HG02885 (cell line): ENCODE results near the gene TMEM82.
"Not testable (repeated sequence)": the region's sequence is repeated elsewhere in the genome, so short reads cannot be mapped to it uniquely, and the experiment has no call there.

Experiments used
- ATAC-seq: cut with Tn5 transposase; IDR thresholded peaks from one replicate; pipeline ENCODE4 v1.9.1; 2021; ENCODE audit warnings: mild to moderate bottlenecking; ENCODE audit not compliant: unreplicated experiment, poor library complexity

The TMEM82 gene

DNA sequence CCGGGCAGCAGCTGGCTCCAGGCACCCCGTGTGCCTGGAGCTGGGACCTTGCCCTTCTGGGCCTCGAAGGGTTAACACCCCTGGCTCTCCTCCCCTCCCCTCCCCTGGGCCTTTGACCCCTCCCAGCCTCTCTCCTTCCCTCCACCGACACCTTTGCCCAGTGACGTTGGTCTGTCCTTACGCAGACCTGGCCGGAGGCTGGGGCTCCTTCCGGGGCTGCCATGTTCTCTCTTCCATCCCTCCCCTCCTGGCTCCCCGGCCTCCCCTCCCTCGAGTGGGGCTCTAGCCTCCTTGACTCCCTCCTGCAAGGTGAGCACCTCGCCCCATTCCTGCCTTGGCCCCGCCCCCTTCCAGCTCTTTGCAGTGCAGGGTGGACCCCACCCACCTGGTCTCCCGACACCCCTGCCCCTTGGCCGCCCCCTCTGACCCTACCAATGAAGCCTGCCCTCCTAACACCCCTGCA is at the start of gene TMEM82:
TSS of gene TMEM82 (plus strand) at position 161 of the 463 bp plus-strand sequence. CDS start at position 222, 61 bp downstream.
- no peak for ATAC-seq

DNA sequence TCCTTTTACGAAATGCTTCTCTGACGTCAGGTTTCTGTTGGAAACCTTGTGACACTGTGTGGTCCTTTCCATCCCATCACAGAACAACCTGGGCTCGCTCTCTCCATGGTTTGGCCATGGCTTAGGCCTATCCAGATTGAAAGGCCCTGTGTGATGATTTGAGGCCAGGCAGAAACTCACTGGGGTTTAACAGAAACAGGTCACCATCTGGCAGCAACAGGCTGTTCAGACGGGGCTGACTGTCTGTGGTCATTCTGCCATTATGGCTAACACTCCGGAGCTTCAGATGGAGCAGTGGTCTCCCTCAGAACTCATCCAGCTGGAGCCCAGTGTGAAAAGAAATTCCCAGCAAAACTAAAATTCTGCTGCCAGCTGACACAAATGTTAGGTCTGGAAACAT is 48.9 kb upstream of the TMEM82 start:
- no peak for ATAC-seq

DNA sequence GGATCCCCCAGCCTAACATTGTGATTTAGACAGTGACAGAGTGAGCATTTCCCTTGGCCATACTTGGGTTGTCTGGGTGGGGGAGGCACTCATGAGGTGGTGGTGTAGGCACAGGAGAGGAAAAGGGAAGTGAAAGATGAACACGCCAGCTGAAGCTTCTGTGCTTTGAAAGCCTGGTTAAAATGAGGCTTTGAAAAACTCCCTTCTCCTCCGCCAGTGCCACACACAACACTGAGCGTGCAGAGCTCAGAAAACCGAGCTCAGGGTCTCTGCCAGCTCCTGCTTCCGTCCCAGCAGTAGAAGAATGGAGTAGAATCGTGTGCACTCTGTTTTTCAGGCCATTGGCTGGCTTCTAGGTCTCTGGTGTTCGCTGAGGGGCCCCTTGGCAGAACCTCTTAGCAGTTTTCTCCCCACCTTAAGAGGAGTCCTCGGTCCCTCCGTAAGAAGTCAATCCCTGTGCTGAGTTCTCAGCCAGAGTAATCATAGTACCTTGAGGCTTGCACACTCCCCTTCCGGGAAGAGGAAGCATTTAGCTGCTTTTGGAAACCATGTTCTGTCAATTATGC is 45.3 kb upstream of the TMEM82 start:
- peak; percentile 92 for ATAC-seq

DNA sequence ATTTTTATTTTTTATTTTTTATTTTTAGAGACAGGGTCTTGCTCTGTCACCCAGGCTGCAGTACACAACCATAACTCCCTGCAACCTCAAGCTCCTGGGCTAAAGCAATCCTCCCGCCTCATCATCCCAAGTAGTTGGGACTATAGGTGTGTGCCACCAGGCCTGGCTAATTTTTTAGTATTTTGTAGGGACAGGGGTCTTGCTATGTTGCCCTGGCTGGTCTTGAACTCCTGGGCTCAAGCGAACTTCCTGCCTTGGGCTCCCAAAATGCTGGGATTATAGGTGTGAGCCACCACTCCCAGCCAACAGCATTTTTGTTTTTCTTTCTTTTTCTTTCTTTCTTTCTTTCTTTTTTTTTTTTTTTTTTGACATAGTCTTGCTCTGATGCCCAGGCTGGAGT is 44.1 kb upstream of the TMEM82 start:
- no peak for ATAC-seq

DNA sequence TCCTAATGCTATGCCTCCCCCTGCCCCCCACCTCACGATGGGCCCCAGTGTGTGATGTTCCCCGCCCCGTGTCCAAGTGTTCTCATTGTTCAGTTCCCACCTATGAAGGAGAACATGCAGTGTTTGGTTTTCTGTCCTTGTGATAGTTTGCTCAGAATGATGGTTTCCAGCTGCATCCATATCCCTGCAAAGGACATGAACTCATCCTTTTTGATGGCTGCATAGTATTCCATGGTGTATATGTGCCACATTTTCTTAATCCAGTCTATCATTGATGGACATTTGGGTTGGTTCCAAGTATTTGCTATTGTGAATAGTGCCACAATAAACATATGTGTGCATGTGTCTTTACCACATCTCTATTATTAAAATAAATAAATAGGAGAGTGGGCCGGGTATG is 43.0 kb upstream of the TMEM82 start:
- ATAC-seq: not testable (repeated sequence)

DNA sequence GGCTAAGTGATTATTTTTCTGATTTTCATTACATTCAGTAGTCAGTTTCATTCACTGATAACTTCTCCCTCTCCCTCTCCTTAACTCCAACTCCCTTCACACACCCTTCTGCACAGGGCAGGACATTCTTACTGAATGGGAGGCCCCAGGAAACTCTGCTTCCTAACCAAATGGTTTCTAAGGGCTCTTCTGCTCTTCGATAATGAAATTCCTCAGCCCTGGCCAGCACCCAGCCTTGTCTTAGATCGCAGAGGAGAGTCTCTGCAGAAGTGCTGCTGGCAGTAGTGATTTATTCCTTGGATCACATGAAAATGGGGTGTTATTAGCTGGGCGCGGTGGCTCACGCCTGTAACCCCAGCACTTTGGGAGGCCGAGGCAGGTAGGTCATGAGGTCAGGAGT is 41.8 kb upstream of the TMEM82 start:
- ATAC-seq: no peak

DNA sequence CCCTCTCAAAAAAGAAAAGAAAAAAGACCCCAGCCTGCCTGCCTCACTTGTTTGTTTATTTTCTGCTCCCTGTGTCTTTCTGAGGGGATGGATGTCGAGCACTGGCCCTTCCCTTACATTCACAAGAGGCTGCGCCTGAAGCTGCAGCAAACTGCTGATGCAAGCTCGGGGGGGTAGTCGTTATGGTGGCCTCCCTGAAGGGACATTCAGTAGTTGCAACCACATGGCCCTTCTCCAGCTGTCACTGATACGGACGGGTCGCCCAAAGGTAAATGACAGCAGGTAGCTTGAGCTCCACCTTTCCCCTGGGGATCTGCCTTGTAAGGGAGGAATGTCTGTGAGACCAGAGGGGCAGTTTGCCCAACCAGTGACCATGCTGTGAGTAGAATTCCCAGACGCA is 40.5 kb upstream of the TMEM82 start:
- no peak for ATAC-seq

DNA sequence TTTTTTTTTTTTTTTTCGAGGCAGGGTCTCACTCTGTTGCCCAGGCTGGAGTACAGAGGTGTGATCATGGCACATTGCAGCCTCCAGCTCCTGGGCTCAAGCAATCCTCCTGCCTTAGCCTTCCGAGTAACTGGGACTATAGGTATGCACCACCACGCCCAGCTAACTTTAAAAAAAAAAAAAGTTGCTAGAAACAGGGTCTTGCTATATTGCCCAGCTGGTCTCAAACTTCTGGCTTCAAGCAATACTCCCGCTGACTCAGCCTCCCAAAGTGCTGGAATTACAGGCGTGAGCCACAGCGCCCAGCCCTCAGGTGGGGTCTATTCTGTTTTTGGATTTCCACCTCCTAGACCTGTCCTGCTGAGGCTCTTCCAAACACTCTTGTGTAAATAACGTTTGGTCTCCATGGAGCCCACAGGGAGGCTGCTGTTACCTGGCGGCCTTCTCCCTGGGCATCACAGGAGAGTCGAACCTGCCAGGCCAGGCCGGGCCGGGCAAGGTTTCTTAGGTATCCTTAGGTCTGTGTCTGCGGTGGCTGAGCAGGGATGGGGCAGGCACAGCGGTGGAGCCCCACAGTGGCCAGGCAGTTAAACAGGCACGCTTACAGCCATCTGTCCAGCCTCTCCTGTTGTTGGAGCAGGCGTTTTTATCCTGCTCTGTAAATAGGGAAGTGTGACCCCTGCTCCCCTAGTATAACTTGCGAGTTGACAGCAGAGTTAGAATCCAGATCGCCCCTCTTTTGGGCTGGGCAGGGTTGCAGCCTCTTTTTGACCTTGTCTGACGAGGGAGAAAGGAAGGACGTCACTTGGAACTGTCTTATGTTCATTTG is 39.4 kb upstream of the TMEM82 start:
- ATAC-seq: no peak

DNA sequence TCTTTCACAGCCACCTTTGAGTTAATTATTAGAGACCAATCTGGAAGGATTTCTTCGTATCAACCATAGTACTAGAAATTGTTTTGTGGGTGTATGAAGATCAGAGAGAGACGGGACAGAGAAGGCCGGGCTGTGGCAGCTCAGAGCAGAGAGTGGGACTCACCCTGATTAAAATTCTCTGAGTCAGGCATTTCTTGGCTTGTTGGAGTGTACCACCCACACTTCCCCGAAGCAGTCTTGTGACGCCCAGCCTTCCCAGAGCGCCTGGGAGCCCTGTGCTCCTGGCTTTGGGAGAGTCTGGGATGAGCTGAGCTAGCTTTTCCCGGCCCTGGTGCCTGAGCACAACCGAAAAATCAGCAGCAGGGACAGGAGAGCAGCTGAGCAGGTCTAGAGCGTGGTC is 38.7 kb upstream of the TMEM82 start:
- ATAC-seq: no peak

DNA sequence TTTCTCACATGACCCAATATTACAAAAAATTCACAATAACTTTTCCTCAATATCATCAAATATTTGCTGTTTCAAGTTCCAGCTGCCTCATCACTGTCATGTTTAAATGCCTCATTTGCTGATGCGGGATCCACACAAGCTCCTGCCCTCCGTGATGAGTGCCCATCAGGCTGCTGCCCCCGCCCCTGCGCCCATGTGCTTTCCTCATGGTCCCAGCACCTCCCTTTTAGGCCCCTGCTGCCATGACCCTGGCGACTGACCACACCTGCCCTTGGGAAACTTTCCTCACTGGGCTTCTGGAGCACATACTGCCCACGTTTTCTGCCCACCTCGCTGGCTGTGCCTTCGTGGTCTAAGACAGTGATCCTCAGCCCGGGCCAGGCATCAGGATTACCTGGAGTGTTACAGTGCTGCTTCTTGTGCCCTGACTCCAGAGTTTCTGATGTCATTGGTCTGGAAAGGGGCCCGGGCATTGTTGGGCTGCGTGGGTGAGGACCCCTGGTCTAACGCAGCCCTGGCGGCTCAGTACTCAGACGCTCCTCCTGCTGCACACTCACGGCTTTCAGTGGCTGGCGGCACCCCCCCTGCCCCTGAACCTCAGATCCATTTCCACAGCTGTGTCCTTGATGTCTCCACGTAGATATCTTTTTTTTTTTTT is 37.6 kb upstream of the TMEM82 start:
- no peak for ATAC-seq

DNA sequence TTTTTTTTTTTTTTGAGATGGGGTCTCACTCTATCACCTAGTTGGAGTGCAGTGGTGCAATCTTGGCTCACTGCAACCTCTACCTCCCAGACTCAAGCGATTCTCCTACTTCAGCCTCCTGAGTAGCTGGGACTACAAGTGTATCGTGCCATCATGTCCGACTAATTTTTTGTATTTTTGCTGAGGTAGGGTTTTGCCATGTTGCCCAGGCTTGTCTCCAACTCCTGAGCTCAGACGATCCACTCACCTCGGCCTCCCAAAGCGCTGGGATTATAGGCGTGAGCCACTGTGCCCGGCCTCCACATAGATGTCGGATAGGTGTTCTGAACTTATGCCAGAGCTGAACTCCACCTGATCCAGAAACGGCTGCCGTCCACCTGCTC is 37.1 kb upstream of the TMEM82 start:
- no peak for ATAC-seq

DNA sequence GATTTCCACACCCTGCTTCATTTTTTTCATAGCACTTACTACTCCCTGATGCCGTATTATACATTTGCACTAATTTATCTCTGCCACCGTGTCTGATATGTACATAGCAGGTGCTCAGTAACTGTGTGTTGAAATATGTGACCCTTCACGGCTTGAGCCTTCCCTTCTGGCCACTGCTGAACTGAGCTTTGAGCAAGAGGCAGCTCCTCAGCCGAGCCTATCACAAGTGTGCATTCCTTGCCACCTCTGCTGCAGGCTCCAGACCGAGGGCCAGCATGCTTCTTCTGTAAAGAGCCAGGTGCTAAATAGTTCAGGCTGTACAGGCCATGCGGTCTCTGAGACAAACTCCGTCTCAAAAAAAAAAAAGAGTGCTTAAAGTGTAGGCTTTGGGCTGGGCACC is 35.5 kb upstream of the TMEM82 start:
- ATAC-seq: no peak

DNA sequence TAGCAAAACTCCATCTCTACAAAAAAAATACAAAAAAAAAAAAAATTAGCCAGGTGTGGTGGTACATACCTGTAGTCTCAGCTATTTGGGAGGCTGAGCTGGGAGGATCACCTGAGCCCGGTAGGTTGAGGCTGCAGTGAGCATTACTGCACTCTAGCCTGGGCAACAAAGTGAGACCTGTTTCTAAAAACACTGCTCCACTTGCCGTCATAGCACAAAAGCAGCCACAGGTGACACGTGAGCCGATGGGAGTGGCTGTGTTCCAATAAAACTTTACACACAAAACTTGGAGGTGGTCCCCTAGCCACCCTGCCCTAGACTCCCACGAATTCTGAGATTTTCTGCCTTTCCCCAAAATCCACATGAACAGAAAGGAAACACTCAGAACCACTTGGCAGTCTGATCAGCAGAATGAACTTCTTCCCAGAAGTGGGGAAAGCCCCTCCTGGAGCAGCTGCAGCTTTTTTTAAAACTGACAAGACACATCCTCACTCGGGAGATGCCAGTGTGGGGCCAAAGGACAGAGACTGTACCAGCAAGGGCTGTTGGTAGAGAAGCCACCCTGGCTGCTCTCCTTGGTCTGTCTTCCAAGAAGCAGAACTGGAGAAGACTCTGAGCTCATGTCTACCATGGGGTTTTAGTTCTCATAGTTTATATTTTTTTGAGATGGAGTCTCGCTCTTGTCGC is 34.9 kb upstream of the TMEM82 start:
- ATAC-seq: no peak

DNA sequence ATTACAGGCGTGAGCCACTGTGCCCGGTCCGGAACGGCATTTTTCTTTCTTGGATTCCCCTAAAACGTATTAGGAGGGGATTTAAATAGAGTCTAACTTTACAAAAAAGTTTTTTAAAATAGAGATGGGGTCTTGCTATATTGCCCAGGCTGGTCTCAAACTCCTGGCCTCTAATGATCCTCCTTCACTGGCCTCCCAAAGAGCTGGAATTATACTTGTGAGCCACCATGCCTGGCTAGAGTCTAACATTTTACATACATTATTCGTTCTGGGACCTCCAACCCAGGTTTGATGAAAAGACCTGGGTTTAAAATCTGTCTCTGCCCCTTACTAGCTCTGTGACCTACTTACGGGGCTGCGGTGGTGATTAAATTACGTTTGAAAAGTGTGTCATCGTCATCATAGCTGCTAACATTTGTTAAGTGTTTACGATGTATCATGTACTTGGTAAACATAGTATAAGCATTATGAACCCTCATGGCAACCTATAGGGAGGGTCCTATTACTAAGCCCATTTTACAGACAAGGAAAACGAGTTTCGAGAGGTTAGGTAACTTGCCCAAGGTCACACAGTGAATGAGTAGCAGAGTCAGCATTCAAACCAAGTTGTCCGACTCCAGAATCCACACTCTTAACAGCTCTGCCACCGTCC is 33.7 kb upstream of the TMEM82 start:
- no peak for ATAC-seq

DNA sequence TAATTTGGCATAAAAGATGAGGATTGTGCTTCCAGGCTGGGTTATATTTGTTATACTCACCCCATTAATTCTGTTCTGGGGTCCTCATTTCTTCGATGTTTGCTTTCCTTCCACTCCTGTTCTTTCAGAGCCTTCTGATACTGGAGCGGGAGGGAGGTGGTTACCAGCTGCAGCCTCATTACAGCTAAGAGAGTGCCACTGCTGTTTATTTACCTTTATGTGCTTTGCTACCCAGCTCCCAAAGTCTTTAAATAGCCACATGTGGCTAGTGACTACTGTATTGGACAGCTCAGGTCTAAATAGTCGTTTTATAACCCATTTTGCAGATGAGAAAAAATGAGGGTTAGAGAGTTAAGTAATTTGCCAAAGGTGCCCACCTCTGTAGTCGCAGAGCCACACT is 33.1 kb upstream of the TMEM82 start:
- no peak for ATAC-seq

DNA sequence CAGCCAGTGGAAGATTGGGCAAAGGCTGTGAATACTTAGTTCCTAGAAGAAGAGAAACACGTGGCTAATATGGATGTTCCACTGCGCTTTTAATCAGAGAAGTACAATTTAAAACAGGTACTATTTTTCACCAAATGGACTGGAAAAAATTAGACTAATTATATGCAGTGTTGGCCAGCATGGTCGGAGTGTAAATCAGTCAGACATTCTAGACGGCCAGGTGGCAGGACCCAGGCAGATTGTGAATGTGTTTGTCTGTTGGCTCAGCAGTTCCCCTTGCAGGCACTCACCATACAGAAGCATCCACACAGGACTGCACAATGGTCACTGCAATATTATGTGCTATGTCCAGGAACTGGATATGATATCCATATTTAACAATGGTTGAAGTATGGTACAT is 30.1 kb upstream of the TMEM82 start:
- no peak for ATAC-seq

DNA sequence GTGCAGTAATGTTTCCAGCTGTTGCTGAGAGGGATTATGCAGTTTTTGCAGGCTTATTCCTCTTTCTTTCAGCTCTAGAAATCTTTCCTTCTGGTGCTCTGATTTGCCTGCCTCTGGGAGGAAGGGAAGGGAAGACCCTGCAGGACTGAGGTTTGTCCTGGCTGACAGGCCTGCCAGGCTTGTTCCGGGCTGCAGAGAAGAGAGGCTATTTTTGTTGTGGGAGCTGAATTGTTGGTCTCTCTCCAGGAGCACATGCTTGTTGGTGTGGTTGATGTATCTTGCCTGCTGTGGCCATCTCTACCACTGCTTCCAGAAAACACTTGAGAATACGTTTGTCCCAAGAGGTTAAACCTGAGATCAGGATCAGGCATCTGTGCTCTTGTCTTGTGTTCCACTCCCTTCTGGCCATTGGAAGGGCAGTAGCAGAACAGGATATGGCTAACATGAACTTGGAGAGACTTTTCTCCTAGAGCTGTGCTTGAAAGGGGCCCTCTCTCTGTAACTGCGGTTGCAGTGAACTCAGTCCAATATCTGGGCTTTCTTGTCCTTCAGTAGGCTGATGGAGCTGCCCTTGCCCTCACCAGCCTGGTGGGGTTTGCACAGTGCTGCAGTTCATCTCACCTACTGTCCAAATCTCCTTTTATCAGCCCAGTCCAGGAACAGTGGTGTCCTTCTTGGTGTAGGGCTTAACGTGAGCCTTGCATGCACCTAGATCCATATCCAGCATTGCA is 27.7 kb upstream of the TMEM82 start:
- no peak for ATAC-seq

DNA sequence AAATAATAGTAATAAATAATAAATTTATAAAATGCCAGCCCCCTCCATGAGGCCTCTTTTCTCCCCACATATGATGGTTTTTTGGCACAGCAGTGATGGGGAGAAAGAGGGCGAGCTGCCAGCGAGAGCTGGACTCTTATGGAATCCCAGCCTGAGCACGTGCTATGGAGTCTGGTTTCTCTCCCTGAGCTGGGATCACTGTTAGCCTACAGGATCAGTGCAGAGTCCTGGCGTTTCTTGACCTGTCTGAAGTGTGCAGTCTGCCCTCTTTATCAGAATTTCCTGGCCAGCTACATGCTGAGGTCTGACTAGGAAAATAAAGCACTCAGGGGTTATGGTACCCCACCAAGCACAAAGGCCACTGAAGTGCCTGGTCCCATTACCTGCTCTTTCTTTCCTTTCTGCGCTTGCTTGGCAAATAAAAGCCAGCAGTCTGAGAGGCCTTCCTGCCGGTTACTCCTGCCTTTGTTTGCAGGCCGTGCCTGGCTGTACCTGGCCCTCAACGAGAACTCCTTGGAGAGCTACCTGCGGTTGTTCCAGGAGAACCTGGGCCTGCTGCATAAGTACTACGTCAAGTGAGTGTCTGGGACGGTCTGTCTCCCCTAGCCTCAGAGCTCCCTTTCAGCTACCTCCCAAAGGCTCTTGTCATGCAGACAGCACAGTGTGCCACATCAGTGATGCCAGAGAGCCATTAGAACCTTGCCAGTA is 24.7 kb upstream of the TMEM82 start:
- no peak for ATAC-seq

DNA sequence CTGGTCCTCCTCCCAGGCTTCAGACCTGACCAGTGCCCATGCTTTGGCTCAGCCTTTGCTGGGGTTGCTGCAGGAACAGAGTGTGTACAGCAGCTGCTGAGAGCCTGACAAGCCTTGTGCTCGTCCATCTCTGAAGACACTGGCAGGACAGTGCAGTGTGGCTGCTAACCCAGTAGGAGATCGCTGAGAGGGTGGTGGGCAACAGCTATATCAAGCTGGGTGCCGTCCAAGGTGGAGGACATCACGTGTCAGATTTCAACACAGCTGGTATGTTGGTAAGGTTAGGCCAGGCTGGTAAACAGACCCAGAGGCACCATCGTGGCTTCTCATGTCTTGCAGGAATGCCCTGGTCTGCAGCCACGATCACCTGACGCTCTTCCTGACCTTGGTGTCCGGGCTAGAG is 24.1 kb upstream of the TMEM82 start:
- ATAC-seq: no peak
